A549 (cell line): Measurements from ENCODE around the gene CD276. TPM values are rescaled to one million over a fixed set of nuclear protein-coding genes. Genes with fewer than 3 reads are reported as not detected.

Experiments
- ATAC-seq, 2 experiments: fragments of 200-7000 bp in 1 of 2; fragments of >200 bp in 1 of 2; cut with Nextera tagmentation in 1 of 2; cut with Tn5 transposase in 1 of 2; 3 replicates each; pipeline versions ENCODE4 v1.8.0 to v1.9.1; 2018 to 2020; ENCODE audit warnings: mild to moderate bottlenecking in 1 of 2, moderate library complexity in 1 of 2
- CTCF ChIA-PET: fragments of 300-600 bp; sonication (Branson Sonifier 250); formaldehyde crosslinking; extraction: SDS; loops from one replicate; lab custom pipeline; 2021; ENCODE audit warnings: antibody characterized with exemption, inconsistent platforms; lab: Yijun Ruan, JAX
- POLR2A ChIA-PET: fragments of 350-600 bp; formaldehyde crosslinking; extraction: SDS; loops from one replicate; lab custom pipeline; 2021; ENCODE audit warnings: antibody characterized with exemption, inconsistent platforms; lab: Yijun Ruan, JAX
- DNase-seq, 2 experiments: peaks; one replicate each; pipeline versions ENCODE4 v3.0.0 to v3.0.0-alpha.2; 2011 to 2016; ENCODE audit warnings: low read depth in 1 of 2, low spot score in 1 of 2
- FAIRE-seq: peaks from 2 replicates; lab custom pipeline; 2011; peaks lifted over from hg19 to GRCh38; lab: Jason Lieb, UNC
- H3K27ac ChIP-seq, 2 experiments: fragments of >200 bp; sonication (Bioruptor Twin); formaldehyde crosslinking; 3 replicates each; pipeline ENCODE4 v1.5.1; 2016 to 2017
- H3K4me1 ChIP-seq: fragments of >200 bp; sonication (Bioruptor Twin); formaldehyde crosslinking; 3 replicates; pipeline ENCODE4 v1.6.1; 2016
- H3K4me2 ChIP-seq: fragments of >200 bp; sonication (Bioruptor Twin); formaldehyde crosslinking; 3 replicates; pipeline ENCODE4 v1.6.1; 2016
- H3K4me3 ChIP-seq: fragments of >200 bp; sonication (Bioruptor Twin); formaldehyde crosslinking; 3 replicates; pipeline ENCODE4 v1.5.1; 2016
- H3K9me3 ChIP-seq: fragments of >200 bp; sonication (Bioruptor Twin); formaldehyde crosslinking; 3 replicates; pipeline ENCODE4 v1.6.1; 2016
- BHLHE40 ChIP-seq: IDR thresholded peaks from 2 replicates; pipeline ENCODE4 v1.6.1; 2012; ENCODE audit warnings: low read depth, low read length, inconsistent platforms
- CBX8 ChIP-seq: fragments of 200-600 bp; sonication (generic); IDR thresholded peaks from 2 replicates; pipeline ENCODE4 v1.6.1; 2016
- EP300 ChIP-seq, 2 experiments: fragments of >200 bp; sonication (Bioruptor Twin); formaldehyde crosslinking; IDR thresholded peaks; 2 replicates in 1 of 2; 3 replicates in 1 of 2; pipeline ENCODE4 v1.6.1; 2016 to 2017
- ESRRA ChIP-seq: fragments of 150-350 bp; IDR thresholded peaks from 2 replicates; pipeline ENCODE4 v1.6.1; 2014; ENCODE audit warnings: mild to moderate bottlenecking, low read length, borderline replicate concordance
- FOSL2 ChIP-seq, 2 experiments: fragments of 450-650 bp in 1 of 2; fragments of >200 bp in 1 of 2; sonication (Bioruptor Twin) in 1 of 2; formaldehyde crosslinking; IDR thresholded peaks; 2 replicates each; pipeline versions ENCODE4 v1.5.0 to v1.6.1; 2016 to 2020; ENCODE audit warnings: mild to moderate bottlenecking in 1 of 2, moderate library complexity in 1 of 2
- HDAC2 ChIP-seq: fragments of 200-600 bp; sonication (generic); IDR thresholded peaks from 2 replicates; pipeline ENCODE4 v1.6.1; 2016
- HEYL ChIP-seq: fragments of 250-450 bp; sonication (Bioruptor Pico); IDR thresholded peaks from 2 replicates; pipeline ENCODE4 v1.8.0; 2021; ENCODE audit warnings: mild to moderate bottlenecking, moderate library complexity
- HOXA7 ChIP-seq: fragments of 250-450 bp; sonication (Bioruptor Pico); IDR thresholded peaks from 2 replicates; pipeline ENCODE4 v1.5.0; 2020; ENCODE audit warnings: mild to moderate bottlenecking, moderate library complexity
- HOXB5 ChIP-seq: fragments of 250-450 bp; sonication (Bioruptor Pico); IDR thresholded peaks from 2 replicates; pipeline ENCODE4 v1.5.0; 2020; ENCODE audit warnings: mild to moderate bottlenecking, moderate library complexity
- JUN ChIP-seq, 2 experiments: fragments of >200 bp; sonication (Bioruptor Twin); formaldehyde crosslinking; IDR thresholded peaks; 2 replicates in 1 of 2; 3 replicates in 1 of 2; pipeline ENCODE4 v1.6.1; 2016 to 2017
- JUNB ChIP-seq: fragments of >200 bp; sonication (Bioruptor Twin); formaldehyde crosslinking; IDR thresholded peaks from 2 replicates; pipeline ENCODE4 v1.6.1; 2016
- KDM1A ChIP-seq: fragments of 200-600 bp; sonication (generic); IDR thresholded peaks from 2 replicates; pipeline ENCODE4 v1.6.1; 2016; ENCODE audit warnings: low read depth, mild to moderate bottlenecking
- MAFK ChIP-seq: fragments of 450-650 bp; IDR thresholded peaks from 2 replicates; pipeline ENCODE4 v1.6.1; 2014; ENCODE audit not compliant: partially characterized antibody
- NFE2L2 ChIP-seq: fragments of 150-350 bp; conservative IDR thresholded peaks from 2 replicates; pipeline ENCODE4 v1.6.1; 2014; ENCODE audit warnings: low read length
- PBX3 ChIP-seq: IDR thresholded peaks from 2 replicates; pipeline ENCODE4 v1.6.1; 2012
- PHF8 ChIP-seq: fragments of 200-600 bp; sonication (generic); IDR thresholded peaks from 2 replicates; pipeline ENCODE4 v1.6.1; 2016; ENCODE audit warnings: low read depth, mild to moderate bottlenecking, antibody characterized with exemption, moderate library complexity, borderline replicate concordance
- POLR2A ChIP-seq: IDR thresholded peaks from 2 replicates; pipeline ENCODE4 v1.6.1; 2012; ENCODE audit warnings: mild to moderate bottlenecking, low read length
- POLR2AphosphoS2 ChIP-seq: conservative IDR thresholded peaks from 2 replicates; pipeline ENCODE4 v1.6.1; 2012; ENCODE audit warnings: low read length, improper control_type of control experiment, inconsistent platforms
- RAD21 ChIP-seq, 2 experiments: fragments of >200 bp in 1 of 2; sonication (Bioruptor Twin) in 1 of 2; formaldehyde crosslinking in 1 of 2; IDR thresholded peaks in 1 of 2; conservative IDR thresholded peaks in 1 of 2; 2 replicates in 1 of 2; 3 replicates in 1 of 2; pipeline ENCODE4 v1.6.1; 2012 to 2018; ENCODE audit warnings: inconsistent platforms in 1 of 2
- ZC3H11A ChIP-seq: fragments of 450-650 bp; IDR thresholded peaks from 2 replicates; pipeline ENCODE4 v1.6.1; 2014; ENCODE audit warnings: antibody characterized with exemption, mild to moderate bottlenecking
- ZFP36 ChIP-seq: fragments of 450-650 bp; IDR thresholded peaks from 2 replicates; pipeline ENCODE4 v1.6.1; 2014; ENCODE audit warnings: borderline replicate concordance; ENCODE audit not compliant: partially characterized antibody
- ZNF302 ChIP-seq: fragments of 250-450 bp; sonication (Bioruptor Pico); IDR thresholded peaks from 2 replicates; pipeline ENCODE4 v1.9.0; 2021; ENCODE audit warnings: inconsistent platforms, mild to moderate bottlenecking, moderate library complexity
- WGBS: methylation state at CpG from one replicate; pipeline ENCODE4 v1.1.6; 2017; ENCODE audit errors: missing lambda C conversion rate; 5-methylcytosine and 5-hydroxymethylcytosine counted together
- polyA plus RNA-seq, 4 experiments: library from polyadenylated mRNA; depleted of rRNA in 3 of 4; stranded (reverse); fragments of >200 nt; fragmentation: RNase III in 1 of 4; extraction: RNeasy Plus Mini Kit Qiagen cat#74134 plus additional on column Dnase treatment in 1 of 4; gene quantifications; 2 replicates in 3 of 4; 3 replicates in 1 of 4; pipeline ENCODE4 v1.2.3, GENCODE V29; 2011 to 2017
- TF ChIP-seq, protein P1 (sequence below): IDR thresholded peaks from 2 replicates; pipeline ENCODE4 v1.6.1; 2012
- TF ChIP-seq, protein P2 (sequence below): fragments of >200 bp; sonication (Bioruptor Twin); formaldehyde crosslinking; IDR thresholded peaks from 3 replicates; pipeline ENCODE4 v1.5.1; 2016
- TF ChIP-seq, protein P3 (sequence below): fragments of 200-600 bp; sonication (generic); IDR thresholded peaks from 2 replicates; pipeline ENCODE4 v1.6.1; 2016; ENCODE audit warnings: antibody characterized with exemption, mild to moderate bottlenecking, moderate library complexity
- TF ChIP-seq, protein P4 (sequence below): fragments of 150-350 bp; IDR thresholded peaks from 2 replicates; pipeline ENCODE4 v1.6.1; 2014; ENCODE audit warnings: low read depth, mild to moderate bottlenecking, low read length
- TF ChIP-seq, protein P5 (sequence below): fragments of 250-450 bp; sonication (Bioruptor Pico); IDR thresholded peaks from 2 replicates; pipeline ENCODE4 v1.5.0; 2021; ENCODE audit warnings: mild to moderate bottlenecking, moderate library complexity, borderline replicate concordance

Gene CD276
- polyA plus RNA-seq, 2 of the 4 experiments (the other 2 are of a cell fraction) = 24.8 to 31.0 TPM

- WGBS = 44% methylated on average over 8 of the region's 11 CpGs
- 0 out of 6 replicates have a peak, but pooled peaks of 1 of the 2 experiments have one; percentile 22 for ATAC-seq
Observed at GRCh38 chr15:73717802-73718201, 33.6 kb downstream of the CD276 start.

DNA sequence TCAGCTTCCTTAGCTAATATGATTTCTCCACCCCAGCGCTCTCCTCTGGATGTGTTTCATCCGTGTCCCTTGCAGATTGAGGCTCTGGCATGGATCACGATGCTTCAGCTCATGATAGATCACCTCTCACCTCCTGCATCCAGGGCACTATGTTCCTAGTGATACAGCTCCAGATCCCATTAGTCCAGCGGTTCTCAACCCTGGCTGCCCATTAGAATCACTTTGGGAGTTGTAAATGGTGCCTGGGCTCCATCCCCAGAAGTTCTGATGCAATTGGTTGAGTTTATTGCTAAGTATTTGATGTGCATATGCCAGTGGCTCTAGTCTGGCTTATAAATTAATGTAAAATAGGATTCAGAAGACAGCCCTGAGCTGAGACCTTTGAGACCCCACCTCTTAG lies 34.5 kb downstream of the CD276 start:
- Histone ChIP-seq H3K4me1 (no peaks in the 10 kb centered on the region), H3K9me3 (no peaks in the 10 kb centered on the region), H3K4me3 (no peak overlapping the region), H3K27ac (no peak overlapping the region), H3K4me2 (no peak overlapping the region)
- no peak for TF ChIP-seq CBX8
- no peak for TF ChIP-seq ZFP36
- TF ChIP-seq PBX3 = no peak
- TF ChIP-seq HEYL (CRISPR knock-in tag) = no peak
- TF ChIP-seq JUNB = no peak
- no peak for TF ChIP-seq KDM1A
- TF ChIP-seq HOXB5 = no peak
- no peak for TF ChIP-seq FOSL2 (IDR thresholded peaks at IDR 0.05)
- no peak for TF ChIP-seq FOSL2 (CRISPR knock-in tag; IDR thresholded peaks at IDR 0.05)
- DNase-seq (no peak), FAIRE-seq (no peak), ATAC-seq (no peak)
- 66% methylated on average over 3 of the region's 4 CpGs for WGBS
- POLR2A ChIA-PET = no interaction called here
- CTCF ChIA-PET = interaction anchor here (0.8 to 3.1 kb wide), 4 partner anchors 8 to 41 kb away, joined by 3 to 21 read pairs (median 3); no protein-coding TSS in a partner anchor

More at GRCh38 chr15:73717802-73718201, 33.6 kb downstream of the CD276 start:
- Histone ChIP-seq H3K9me3 (no peaks in the 10 kb centered on the region), H3K4me2 (no peak overlapping the region), H3K4me1 (no peaks in the 10 kb centered on the region), H3K4me3 (no peak overlapping the region), H3K27ac (no peak overlapping the region)
- CTCF ChIA-PET = interaction anchor here (0.8 to 3.1 kb wide), 4 partner anchors 9 to 18 kb away, joined by 3 to 21 read pairs (median 3); no protein-coding TSS in a partner anchor
- TF ChIP-seq ZC3H11A (no peak), JUN (IDR thresholded peaks at IDR 0.05) (no peak), CBX8 (no peak), ZNF302 (CRISPR knock-in tag) (no peak), PHF8 (no peak), RAD21 (conservative IDR thresholded peaks at IDR 0.05 in 1 of 2, IDR thresholded peaks at IDR 0.05 in 1 of 2) (no peak), HDAC2 (no peak), ESRRA (no peak), HOXA7 (CRISPR knock-in tag) (no peak), BHLHE40 (no peak), EP300 (IDR thresholded peaks at IDR 0.05) (no peak), NFE2L2 (no peak), MAFK (no peak), POLR2AphosphoS2 (no peak), POLR2A (no peak)
- TF ChIP-seq, protein P1, sequence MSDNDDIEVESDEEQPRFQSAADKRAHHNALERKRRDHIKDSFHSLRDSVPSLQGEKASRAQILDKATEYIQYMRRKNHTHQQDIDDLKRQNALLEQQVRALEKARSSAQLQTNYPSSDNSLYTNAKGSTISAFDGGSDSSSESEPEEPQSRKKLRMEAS = no peak
- TF ChIP-seq, protein P2, sequence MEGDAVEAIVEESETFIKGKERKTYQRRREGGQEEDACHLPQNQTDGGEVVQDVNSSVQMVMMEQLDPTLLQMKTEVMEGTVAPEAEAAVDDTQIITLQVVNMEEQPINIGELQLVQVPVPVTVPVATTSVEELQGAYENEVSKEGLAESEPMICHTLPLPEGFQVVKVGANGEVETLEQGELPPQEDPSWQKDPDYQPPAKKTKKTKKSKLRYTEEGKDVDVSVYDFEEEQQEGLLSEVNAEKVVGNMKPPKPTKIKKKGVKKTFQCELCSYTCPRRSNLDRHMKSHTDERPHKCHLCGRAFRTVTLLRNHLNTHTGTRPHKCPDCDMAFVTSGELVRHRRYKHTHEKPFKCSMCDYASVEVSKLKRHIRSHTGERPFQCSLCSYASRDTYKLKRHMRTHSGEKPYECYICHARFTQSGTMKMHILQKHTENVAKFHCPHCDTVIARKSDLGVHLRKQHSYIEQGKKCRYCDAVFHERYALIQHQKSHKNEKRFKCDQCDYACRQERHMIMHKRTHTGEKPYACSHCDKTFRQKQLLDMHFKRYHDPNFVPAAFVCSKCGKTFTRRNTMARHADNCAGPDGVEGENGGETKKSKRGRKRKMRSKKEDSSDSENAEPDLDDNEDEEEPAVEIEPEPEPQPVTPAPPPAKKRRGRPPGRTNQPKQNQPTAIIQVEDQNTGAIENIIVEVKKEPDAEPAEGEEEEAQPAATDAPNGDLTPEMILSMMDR = no peak
- TF ChIP-seq, protein P3, sequence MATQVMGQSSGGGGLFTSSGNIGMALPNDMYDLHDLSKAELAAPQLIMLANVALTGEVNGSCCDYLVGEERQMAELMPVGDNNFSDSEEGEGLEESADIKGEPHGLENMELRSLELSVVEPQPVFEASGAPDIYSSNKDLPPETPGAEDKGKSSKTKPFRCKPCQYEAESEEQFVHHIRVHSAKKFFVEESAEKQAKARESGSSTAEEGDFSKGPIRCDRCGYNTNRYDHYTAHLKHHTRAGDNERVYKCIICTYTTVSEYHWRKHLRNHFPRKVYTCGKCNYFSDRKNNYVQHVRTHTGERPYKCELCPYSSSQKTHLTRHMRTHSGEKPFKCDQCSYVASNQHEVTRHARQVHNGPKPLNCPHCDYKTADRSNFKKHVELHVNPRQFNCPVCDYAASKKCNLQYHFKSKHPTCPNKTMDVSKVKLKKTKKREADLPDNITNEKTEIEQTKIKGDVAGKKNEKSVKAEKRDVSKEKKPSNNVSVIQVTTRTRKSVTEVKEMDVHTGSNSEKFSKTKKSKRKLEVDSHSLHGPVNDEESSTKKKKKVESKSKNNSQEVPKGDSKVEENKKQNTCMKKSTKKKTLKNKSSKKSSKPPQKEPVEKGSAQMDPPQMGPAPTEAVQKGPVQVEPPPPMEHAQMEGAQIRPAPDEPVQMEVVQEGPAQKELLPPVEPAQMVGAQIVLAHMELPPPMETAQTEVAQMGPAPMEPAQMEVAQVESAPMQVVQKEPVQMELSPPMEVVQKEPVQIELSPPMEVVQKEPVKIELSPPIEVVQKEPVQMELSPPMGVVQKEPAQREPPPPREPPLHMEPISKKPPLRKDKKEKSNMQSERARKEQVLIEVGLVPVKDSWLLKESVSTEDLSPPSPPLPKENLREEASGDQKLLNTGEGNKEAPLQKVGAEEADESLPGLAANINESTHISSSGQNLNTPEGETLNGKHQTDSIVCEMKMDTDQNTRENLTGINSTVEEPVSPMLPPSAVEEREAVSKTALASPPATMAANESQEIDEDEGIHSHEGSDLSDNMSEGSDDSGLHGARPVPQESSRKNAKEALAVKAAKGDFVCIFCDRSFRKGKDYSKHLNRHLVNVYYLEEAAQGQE = no peak
- TF ChIP-seq, protein P4, sequence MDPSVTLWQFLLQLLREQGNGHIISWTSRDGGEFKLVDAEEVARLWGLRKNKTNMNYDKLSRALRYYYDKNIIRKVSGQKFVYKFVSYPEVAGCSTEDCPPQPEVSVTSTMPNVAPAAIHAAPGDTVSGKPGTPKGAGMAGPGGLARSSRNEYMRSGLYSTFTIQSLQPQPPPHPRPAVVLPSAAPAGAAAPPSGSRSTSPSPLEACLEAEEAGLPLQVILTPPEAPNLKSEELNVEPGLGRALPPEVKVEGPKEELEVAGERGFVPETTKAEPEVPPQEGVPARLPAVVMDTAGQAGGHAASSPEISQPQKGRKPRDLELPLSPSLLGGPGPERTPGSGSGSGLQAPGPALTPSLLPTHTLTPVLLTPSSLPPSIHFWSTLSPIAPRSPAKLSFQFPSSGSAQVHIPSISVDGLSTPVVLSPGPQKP = no peak
- TF ChIP-seq, protein P5, sequence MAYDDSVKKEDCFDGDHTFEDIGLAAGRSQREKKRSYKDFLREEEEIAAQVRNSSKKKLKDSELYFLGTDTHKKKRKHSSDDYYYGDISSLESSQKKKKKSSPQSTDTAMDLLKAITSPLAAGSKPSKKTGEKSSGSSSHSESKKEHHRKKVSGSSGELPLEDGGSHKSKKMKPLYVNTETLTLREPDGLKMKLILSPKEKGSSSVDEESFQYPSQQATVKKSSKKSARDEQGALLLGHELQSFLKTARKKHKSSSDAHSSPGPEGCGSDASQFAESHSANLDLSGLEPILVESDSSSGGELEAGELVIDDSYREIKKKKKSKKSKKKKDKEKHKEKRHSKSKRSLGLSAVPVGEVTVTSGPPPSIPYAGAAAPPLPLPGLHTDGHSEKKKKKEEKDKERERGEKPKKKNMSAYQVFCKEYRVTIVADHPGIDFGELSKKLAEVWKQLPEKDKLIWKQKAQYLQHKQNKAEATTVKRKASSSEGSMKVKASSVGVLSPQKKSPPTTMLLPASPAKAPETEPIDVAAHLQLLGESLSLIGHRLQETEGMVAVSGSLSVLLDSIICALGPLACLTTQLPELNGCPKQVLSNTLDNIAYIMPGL (CRISPR knock-in tag) = no peak
- FAIRE-seq = no peak
- DNase-seq = no peak
- POLR2A ChIA-PET = no interaction called here
